ENCODE data around the gene OR6B2.

The OR6B2 gene

GRCh38 chr2:239983004-239983778 is 47.0 kb downstream of the OR6B2 start:
- H2BK5ac ChIP-seq (ENCODE audit: low read depth, low read length, poor library complexity, severe bottlenecking): no peak overlapping the region
- no peak overlapping the region for H3K27ac ChIP-seq (ENCODE audit: low read length, poor library complexity, severe bottlenecking)
- H3K23ac ChIP-seq (ENCODE audit: low read length in 2 of 2): no peak overlapping the region
- no peak overlapping the region for H2BK12ac ChIP-seq (ENCODE audit: low read length in 2 of 2)
- H3K36me3 ChIP-seq (ENCODE audit: control insufficient read depth in 1 of 2, insufficient read depth in 2 of 2, low read depth in 1 of 2, low read length in 2 of 2): peaks cover 47 to 64% of the 10 kb centered on the region in 2 experiments
- no peak overlapping the region for H4K91ac ChIP-seq (ENCODE audit: low read length)
- H3K27me3 ChIP-seq (ENCODE audit: control insufficient read depth in 1 of 2, insufficient read depth in 1 of 2, low read length in 2 of 2): no peaks in the 10 kb centered on the region
- WGBS: 86% methylated on average over 9 of the region's 9 CpGs
- DNase-seq: no peak
- H3K79me1 ChIP-seq (replicated peaks; ENCODE audit: low read length, poor library complexity, severe bottlenecking): peaks cover 36% of the 10 kb centered on the region
- H3K4me1 ChIP-seq (ENCODE audit: control insufficient read depth, insufficient read depth, low read depth, low read length): no peaks in the 10 kb centered on the region
- H4K8ac ChIP-seq (ENCODE audit: low read length): no peak overlapping the region
- H3K4me2 ChIP-seq (ENCODE audit: low read length, poor library complexity, severe bottlenecking): no peak overlapping the region
- H2BK120ac ChIP-seq (ENCODE audit: low read depth, low read length): no peak overlapping the region
- no peak overlapping the region for H3K4ac ChIP-seq (ENCODE audit: low read depth in 1 of 2, low read length in 2 of 2)
- H2AFZ ChIP-seq (ENCODE audit: low read depth, low read length): no peak overlapping the region
- no peak overlapping the region for H3K14ac ChIP-seq (ENCODE audit: low read length in 2 of 2)
- H3K18ac ChIP-seq (ENCODE audit: low read depth in 1 of 2, low read length in 2 of 2): no peak overlapping the region
- H2BK15ac ChIP-seq (ENCODE audit: low read depth, poor library complexity, severe bottlenecking): no peak overlapping the region
- no peak overlapping the region for H2AK5ac ChIP-seq (ENCODE audit: low read length, severe bottlenecking)
- no peak overlapping the region for H3K9ac ChIP-seq (ENCODE audit: low read length)
- peaks cover 6% of the 10 kb centered on the region for H3K9me3 ChIP-seq (ENCODE audit: control insufficient read depth, low read length)
- no peak overlapping the region for H3K4me3 ChIP-seq (ENCODE audit: insufficient read depth in 1 of 2, low read depth in 1 of 2, low read length in 2 of 2)

Data from mesenchymal stem cell (in vitro differentiated cells and primary cell).